ENCODE measurements around the gene PUDP.

- TF ChIP-seq EP300 (conservative IDR thresholded peaks at IDR 0.05; ENCODE audit: poor library complexity, severe bottlenecking): no peak
- no peak for TF ChIP-seq POLR2AphosphoS5 (IDR thresholded peaks at IDR 0.05)
- TF ChIP-seq CTCF (IDR thresholded peaks at IDR 0.05; ENCODE audit: poor library complexity, severe bottlenecking): no peak
These were observed 80.7 kb downstream of the PUDP start for GRCh38 chrX:7067256-7067655.

Measured in neural cell (in vitro differentiated cells).